HG02588 (cell line): ENCODE measurements around the gene MAP3K4.

Experiments used
- ATAC-seq: cut with Tn5 transposase; IDR thresholded peaks from one replicate; pipeline ENCODE4 v1.9.1; 2021; ENCODE audit warnings: mild to moderate bottlenecking, moderate library complexity; ENCODE audit not compliant: unreplicated experiment

MAP3K4 gene

GRCh38 chr6:160991406-160992060, at the start of gene MAP3K4:
Gene MAP3K4 (plus strand): TSS chr6:160991769. CDS start chr6:160991932, 163 bp downstream.
- peak; percentile 78 for ATAC-seq

GRCh38 chr6:160943997-160944396, 47.6 kb upstream of the MAP3K4 start:
- no peak for ATAC-seq

GRCh38 chr6:160945516-160946177, 45.9 kb upstream of the MAP3K4 start:
- no peak for ATAC-seq

- no peak for ATAC-seq
These were observed 42.0 kb upstream of the MAP3K4 start for GRCh38 chr6:160949531-160949930.

GRCh38 chr6:160950507-160950906, 41.1 kb upstream of the MAP3K4 start:
- ATAC-seq: no peak

- no peak for ATAC-seq
These were observed 40.2 kb upstream of the MAP3K4 start for GRCh38 chr6:160951187-160952030.

- ATAC-seq: no peak
These were observed 38.8 kb upstream of the MAP3K4 start for GRCh38 chr6:160952633-160953281.

GRCh38 chr6:160955508-160956295, 35.9 kb upstream of the MAP3K4 start:
- ATAC-seq: no peak

GRCh38 chr6:160956300-160957035, 35.1 kb upstream of the MAP3K4 start:
- no peak for ATAC-seq

- ATAC-seq: no peak
These were observed 31.7 kb upstream of the MAP3K4 start for GRCh38 chr6:160959726-160960435.

- no peak for ATAC-seq
These were observed 30.7 kb upstream of the MAP3K4 start for GRCh38 chr6:160960839-160961238.

GRCh38 chr6:160962835-160963623, 28.5 kb upstream of the MAP3K4 start:
- no peak for ATAC-seq

- ATAC-seq: no peak
These were observed 27.9 kb upstream of the MAP3K4 start for GRCh38 chr6:160963651-160964050.

GRCh38 chr6:160965893-160966292, 25.7 kb upstream of the MAP3K4 start:
- no peak for ATAC-seq

- no peak for ATAC-seq
These were observed 24.9 kb upstream of the MAP3K4 start for GRCh38 chr6:160966493-160967229.

GRCh38 chr6:160967351-160967750, 24.2 kb upstream of the MAP3K4 start:
- ATAC-seq: no peak

- no peak for ATAC-seq
These were observed 23.7 kb upstream of the MAP3K4 start for GRCh38 chr6:160967833-160968232.

- ATAC-seq: no peak
These were observed 20.4 kb upstream of the MAP3K4 start for GRCh38 chr6:160971171-160971570.
